PC-9 (cell line): ENCODE results near the gene CXCR6. TPM values are rescaled to one million over a fixed set of nuclear protein-coding genes. Genes with fewer than 3 reads are reported as not detected.

ENCODE experiments used
- BruUV-seq: library from RNA; stranded (reverse); fragments of 400-500 nt; replicated peaks from 2 replicates; lab custom pipeline; 2021; lab: Mats Ljungman, UMichigan
- CTCF ChIA-PET: fragments of 300-600 bp; sonication (Branson Sonifier 250); formaldehyde crosslinking; loops from one replicate; lab custom pipeline; 2022; ENCODE audit warnings: antibody characterized with exemption; lab: Charles Lee
- POLR2A ChIA-PET: fragments of 300-600 bp; sonication (Branson Sonifier 250); formaldehyde crosslinking; loops from one replicate; lab custom pipeline; 2022; ENCODE audit warnings: antibody characterized with exemption; ENCODE audit not compliant: unreplicated experiment; lab: Charles Lee
- DNase-seq, 2 experiments: peaks; one replicate each; pipeline versions ENCODE4 v3.0.0 to v3.0.0-alpha.2; 2015 to 2022; ENCODE audit warnings: mixed read lengths in 1 of 2
- H2AFZ ChIP-seq: fragments of 200-600 bp; sonication (generic); 2 replicates; pipeline ENCODE4 v1.8.1; 2017; ENCODE audit warnings: antibody characterized with exemption
- H3F3A ChIP-seq: fragments of 200-600 bp; sonication (generic); 2 replicates; pipeline ENCODE4 v1.8.1; 2017; ENCODE audit warnings: antibody characterized with exemption, mild to moderate bottlenecking, low read depth; ENCODE audit not compliant: insufficient read depth
- H3K27ac ChIP-seq: fragments of 200-600 bp; sonication (generic); 2 replicates; pipeline ENCODE4 v1.6.1; 2016; ENCODE audit warnings: mixed run types
- H3K27me3 ChIP-seq: fragments of 200-600 bp; sonication (generic); 2 replicates; pipeline ENCODE4 v1.6.1; 2016; ENCODE audit warnings: low read depth, mixed run types; ENCODE audit not compliant: insufficient read depth
- H3K36me3 ChIP-seq: fragments of 200-600 bp; sonication (generic); 2 replicates; pipeline ENCODE4 v1.6.1; 2016; ENCODE audit warnings: low read depth, mixed run types
- H3K4me1 ChIP-seq: fragments of 200-600 bp; sonication (generic); replicated peaks from 2 replicates; pipeline ENCODE4 v1.6.1; 2016; ENCODE audit warnings: mixed run types; ENCODE audit not compliant: insufficient read depth
- H3K4me2 ChIP-seq: fragments of 200-600 bp; sonication (generic); 2 replicates; pipeline ENCODE4 v1.6.1; 2017; ENCODE audit warnings: mixed run types
- H3K4me3 ChIP-seq: fragments of 200-600 bp; sonication (generic); 2 replicates; pipeline ENCODE4 v1.6.1; 2016; ENCODE audit warnings: mixed run types
- H3K79me2 ChIP-seq: fragments of 200-600 bp; sonication (generic); 2 replicates; pipeline ENCODE4 v1.6.1; 2017; ENCODE audit warnings: low read depth, mixed run types
- H3K9me2 ChIP-seq: fragments of 200-600 bp; sonication (generic); 2 replicates; pipeline ENCODE4 v1.8.1; 2017; ENCODE audit warnings: mild to moderate bottlenecking; ENCODE audit not compliant: insufficient read depth
- H3K9me3 ChIP-seq: fragments of 200-600 bp; sonication (generic); 2 replicates; pipeline ENCODE4 v1.8.1; 2016; ENCODE audit warnings: low read depth; ENCODE audit not compliant: insufficient read depth
- H4K20me1 ChIP-seq: fragments of 200-600 bp; sonication (generic); 2 replicates; pipeline ENCODE4 v1.8.1; 2017; ENCODE audit not compliant: insufficient read depth
- EZH2 ChIP-seq: fragments of 200-600 bp; sonication (generic); IDR thresholded peaks from 2 replicates; pipeline ENCODE4 v1.8.0; 2017; ENCODE audit warnings: antibody characterized with exemption, low read depth
- intact Hi-C: fragments of 100-400 bp; cut with micrococcal nuclease; formaldehyde crosslinking; loops from one replicate; pipeline ENCODE4 v1.10.0; 2022; ENCODE audit not compliant: unreplicated experiment
- total RNA-seq: library from RNA; stranded (reverse); gene quantifications from 2 replicates; pipeline ENCODE4 v1.2.3, GENCODE V29; 2021
- TF ChIP-seq, protein P1 (sequence below): fragments of 200-600 bp; sonication (generic); conservative IDR thresholded peaks from 2 replicates; pipeline ENCODE4 v1.6.1; 2017; ENCODE audit warnings: mixed run types, antibody characterized with exemption, mild to moderate bottlenecking, moderate library complexity

CXCR6 gene
- total RNA-seq, 1 experiment from 2014 or later = 0.74 TPM

DNA sequence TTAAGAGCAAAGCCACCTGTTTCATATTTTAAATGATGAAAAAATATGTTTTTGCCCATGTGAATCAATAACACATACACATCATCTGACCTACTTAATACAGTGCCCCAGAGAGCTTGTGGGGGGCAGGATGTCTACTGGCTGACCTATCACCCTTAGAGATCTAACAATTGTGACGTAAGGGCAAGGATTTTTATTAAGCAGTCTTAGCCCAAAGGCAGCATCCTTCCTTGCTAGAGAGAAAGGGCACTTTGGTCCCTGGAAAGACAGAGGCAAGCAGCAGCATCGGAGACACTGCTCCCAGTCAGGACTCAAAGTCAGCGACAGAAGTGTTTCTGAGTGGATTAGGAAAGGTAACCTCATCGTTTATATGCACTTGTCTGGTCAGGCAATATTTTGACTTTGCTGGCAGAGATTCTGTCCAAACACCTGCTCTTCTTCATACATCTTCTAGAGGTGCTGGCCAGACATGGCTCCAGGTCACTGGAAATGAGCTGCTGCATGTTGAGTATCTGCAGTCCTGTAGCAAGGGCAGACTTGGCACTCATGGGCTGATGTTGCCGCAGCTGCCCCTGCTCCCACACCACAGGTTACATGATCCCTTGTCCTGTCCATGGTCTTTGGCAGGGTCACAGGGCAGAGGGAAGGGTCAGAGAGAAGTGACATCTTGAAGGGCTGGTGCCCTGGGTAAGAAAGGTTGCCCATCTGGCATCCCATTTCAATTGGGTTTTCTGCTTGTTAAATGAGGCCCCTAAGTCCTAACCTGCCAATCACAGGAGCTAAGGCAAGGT is 1.8 kb downstream of the CXCR6 start:
- H3K79me2 ChIP-seq = no peaks in the 10 kb centered on the region
- CTCF ChIA-PET = no interaction called here
- no peak overlapping the region for H3K4me3 ChIP-seq
- no peaks in the 10 kb centered on the region for H3K9me2 ChIP-seq
- no peaks in the 10 kb centered on the region for H4K20me1 ChIP-seq
- intact Hi-C loops = no loop called here
- H3F3A ChIP-seq = no peaks in the 10 kb centered on the region
- H3K27me3 ChIP-seq = no peaks in the 10 kb centered on the region
- no peak overlapping the region for H3K27ac ChIP-seq
- no peak for DNase-seq
- TF ChIP-seq, protein P1, sequence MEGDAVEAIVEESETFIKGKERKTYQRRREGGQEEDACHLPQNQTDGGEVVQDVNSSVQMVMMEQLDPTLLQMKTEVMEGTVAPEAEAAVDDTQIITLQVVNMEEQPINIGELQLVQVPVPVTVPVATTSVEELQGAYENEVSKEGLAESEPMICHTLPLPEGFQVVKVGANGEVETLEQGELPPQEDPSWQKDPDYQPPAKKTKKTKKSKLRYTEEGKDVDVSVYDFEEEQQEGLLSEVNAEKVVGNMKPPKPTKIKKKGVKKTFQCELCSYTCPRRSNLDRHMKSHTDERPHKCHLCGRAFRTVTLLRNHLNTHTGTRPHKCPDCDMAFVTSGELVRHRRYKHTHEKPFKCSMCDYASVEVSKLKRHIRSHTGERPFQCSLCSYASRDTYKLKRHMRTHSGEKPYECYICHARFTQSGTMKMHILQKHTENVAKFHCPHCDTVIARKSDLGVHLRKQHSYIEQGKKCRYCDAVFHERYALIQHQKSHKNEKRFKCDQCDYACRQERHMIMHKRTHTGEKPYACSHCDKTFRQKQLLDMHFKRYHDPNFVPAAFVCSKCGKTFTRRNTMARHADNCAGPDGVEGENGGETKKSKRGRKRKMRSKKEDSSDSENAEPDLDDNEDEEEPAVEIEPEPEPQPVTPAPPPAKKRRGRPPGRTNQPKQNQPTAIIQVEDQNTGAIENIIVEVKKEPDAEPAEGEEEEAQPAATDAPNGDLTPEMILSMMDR = no peak
- TF ChIP-seq EZH2 = no peak
- no peaks in the 10 kb centered on the region for H3K9me3 ChIP-seq
- H3K36me3 ChIP-seq = peaks cover 9% of the 10 kb centered on the region; the same call in 1 of the 2 replicates
- no peak overlapping the region for H3K4me2 ChIP-seq
- POLR2A ChIA-PET = interaction anchor here (0.7 kb wide), 1 partner anchor 119 kb away, joined by 3 read pairs; no protein-coding TSS in a partner anchor
- no peaks in the 10 kb centered on the region for H3K4me1 ChIP-seq
- no TSS peak for BruUV-seq
- no peak overlapping the region for H2AFZ ChIP-seq

GRCh38 chr3:45946307-45946706 is 3.0 kb downstream of the CXCR6 start:
- no peak overlapping the region for H2AFZ ChIP-seq
- CTCF ChIA-PET = no interaction called here
- BruUV-seq = no TSS peak
- intact Hi-C loops = no loop called here
- no peak overlapping the region for H3K4me2 ChIP-seq
- H4K20me1 ChIP-seq = no peaks in the 10 kb centered on the region
- peaks cover 9% of the 10 kb centered on the region; the same call in 1 of the 2 replicates for H3K36me3 ChIP-seq
- no peaks in the 10 kb centered on the region for H3K27me3 ChIP-seq
- DNase-seq = no peak
- TF ChIP-seq, protein P1 = no peak
- no peak for TF ChIP-seq EZH2
- H3K79me2 ChIP-seq = no peaks in the 10 kb centered on the region
- POLR2A ChIA-PET = no interaction called here
- H3F3A ChIP-seq = no peaks in the 10 kb centered on the region
- no peaks in the 10 kb centered on the region for H3K9me3 ChIP-seq
- no peaks in the 10 kb centered on the region for H3K4me1 ChIP-seq
- no peak overlapping the region for H3K27ac ChIP-seq
- no peaks in the 10 kb centered on the region for H3K9me2 ChIP-seq
- H3K4me3 ChIP-seq = no peak overlapping the region

- TF ChIP-seq EZH2 = no peak
- TF ChIP-seq, protein P1 = no peak
- ChIA-PET CTCF (no interaction called here), POLR2A (no interaction called here)
- Histone ChIP-seq H3K9me2 (no peaks in the 10 kb centered on the region), H3K4me2 (no peak overlapping the region), H2AFZ (no peak overlapping the region), H3K4me1 (no peaks in the 10 kb centered on the region), H3K27ac (no peak overlapping the region), H3K27me3 (no peaks in the 10 kb centered on the region), H3K79me2 (no peaks in the 10 kb centered on the region), H3K36me3 (peaks cover 9% of the 10 kb centered on the region; the same call in 1 of the 2 replicates), H3K9me3 (no peaks in the 10 kb centered on the region), H4K20me1 (no peaks in the 10 kb centered on the region), H3K4me3 (no peak overlapping the region), H3F3A (no peaks in the 10 kb centered on the region)
- BruUV-seq = no TSS peak
- no peak for DNase-seq
- intact Hi-C loops = no loop called here
Observed at GRCh38 chr3:45946875-45947274, 3.6 kb downstream of the CXCR6 start.
